ENCODE data around the gene MYH14. TPM values are rescaled to one million over a fixed set of nuclear protein-coding genes. Genes with fewer than 3 reads are reported as not detected.
A peak's percentile ranks its signal among the peaks of the same experiment; 100 is the strongest.

Gene MYH14
- total and polyA plus RNA-seq, 2 of the 8 experiments (the other 6 are each of a cell fraction or from before 2014, with no cell fraction given), result 17.3 to 28.6 TPM

DNA sequence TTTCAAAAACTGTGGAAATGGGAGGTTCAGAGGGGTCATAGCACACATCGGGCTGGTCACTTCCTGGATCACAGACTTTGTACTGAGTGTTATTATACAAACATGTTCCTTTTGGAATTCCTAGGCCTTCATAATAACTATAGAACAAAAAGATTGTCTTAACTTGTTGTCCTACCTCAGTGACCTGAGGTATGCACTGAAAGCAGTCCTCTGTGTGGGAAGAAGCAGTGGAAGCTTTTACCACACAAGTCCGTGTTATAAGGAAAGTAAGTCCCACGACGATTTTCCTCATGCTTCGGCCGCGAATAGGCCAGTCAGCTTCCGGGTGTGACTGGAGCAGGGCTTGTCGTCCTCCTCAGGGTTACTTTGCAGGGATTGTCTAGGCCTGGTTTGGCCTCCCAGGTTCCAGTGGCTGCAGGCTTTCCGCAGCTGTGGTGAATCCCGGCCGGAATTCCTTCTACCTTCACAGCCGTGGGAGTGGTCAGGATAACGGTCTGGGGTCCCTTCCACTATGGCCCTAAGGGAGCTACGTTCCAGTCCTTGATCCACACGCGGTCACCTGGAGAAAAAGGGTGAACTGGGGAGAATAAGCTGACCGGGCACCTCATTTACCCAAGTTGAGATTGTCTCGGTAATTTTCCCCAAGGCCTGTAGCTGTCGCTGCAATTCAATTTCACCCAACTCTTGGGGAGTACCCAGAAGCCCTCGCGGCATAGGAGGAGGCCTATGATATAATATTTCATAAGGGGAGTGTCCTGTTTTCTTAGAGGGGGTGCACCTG is 146.0 kb downstream of the MYH14 start:
- no peak overlapping the region for H3K18ac ChIP-seq (ENCODE audit: extremely low read depth, low read length)
- no peak overlapping the region for H4K91ac ChIP-seq (replicated peaks; ENCODE audit: insufficient read length, low read length)
- H2AFZ ChIP-seq (ENCODE audit: low read length), result no peak overlapping the region
- no peak overlapping the region for H2BK15ac ChIP-seq (ENCODE audit: low read length)
- H4K8ac ChIP-seq (ENCODE audit: extremely low read depth, insufficient read depth, low read length), result no peak overlapping the region
- no peaks in the 10 kb centered on the region for H3K79me2 ChIP-seq (ENCODE audit: control insufficient read depth in 1 of 2, insufficient read depth in 2 of 2, low read length in 2 of 2)
- H3K27me3 ChIP-seq (replicated peaks in 1 of 4; ENCODE audit: control insufficient read depth in 3 of 4, extremely low read depth in 1 of 4, insufficient read depth in 3 of 4, low read length in 3 of 4), result no peaks in the 10 kb centered on the region
- H2BK5ac ChIP-seq (ENCODE audit: low read depth, low read length), result no peak overlapping the region
- 81% methylated on average over 22 of the region's 22 CpGs; no CpG with 5 or more reads in 1 of the 2 experiments for WGBS, 2 experiments (ENCODE audit: extremely low coverage in 1 of 2, insufficient coverage in 1 of 2, insufficient read length in 1 of 2, insufficient replicate concordance in 2 of 2, low coverage in 1 of 2, low lambda C conversion rate in 2 of 2, missing lambda C conversion rate in 1 of 2)
- ChIA-PET POLR2A (ENCODE audit: partially characterized antibody) (interaction anchor here (0.6 to 1.4 kb wide), 2 partner anchors 17 to 45 kb away, joined by 3 to 4 read pairs; no protein-coding TSS in a partner anchor), CTCF (ENCODE audit: partially characterized antibody) (interaction anchor here (0.6 to 1.8 kb wide), 6 partner anchors 8 to 67 kb away, joined by 3 to 5 read pairs (median 4); no protein-coding TSS in a partner anchor)
- H3K23me2 ChIP-seq (ENCODE audit: low read depth, low read length), result no peaks in the 10 kb centered on the region
- no peak overlapping the region for H3K14ac ChIP-seq (ENCODE audit: insufficient read length)
- H3K9ac ChIP-seq (replicated peaks in 1 of 4; ENCODE audit: extremely low read depth in 1 of 4, low read depth in 3 of 4, low read length in 3 of 4), result no peak overlapping the region
- no peak overlapping the region for H2AK5ac ChIP-seq (ENCODE audit: low read depth, low read length)
- no peak for TF ChIP-seq SP1 (IDR thresholded peaks at IDR 0.05; ENCODE audit: low read depth, low read length)
- peak in 1 of 3 experiments; percentile 19; a peak in 1 of 4 replicates for TF ChIP-seq CTCF (IDR thresholded peaks at IDR 0.05; ENCODE audit: control extremely low read depth in 1 of 3, insufficient read depth in 1 of 3, low read depth in 1 of 3, low read length in 3 of 3)
- peaks cover 0 to 2% of the 10 kb centered on the region in 2 experiments for H4K20me1 ChIP-seq (replicated peaks in 1 of 2; ENCODE audit: control insufficient read depth in 1 of 2, insufficient read depth in 2 of 2, low read length in 2 of 2)
- H2BK12ac ChIP-seq (ENCODE audit: low read depth, low read length), result no peak overlapping the region
- no peaks in the 10 kb centered on the region; a peak in 1 of 7 replicates for H3K4me1 ChIP-seq (replicated peaks in 1 of 4; ENCODE audit: control insufficient read depth in 3 of 4, insufficient read depth in 4 of 4, low read length in 3 of 4)
- H3K36me3 ChIP-seq (ENCODE audit: control insufficient read depth in 2 of 4, insufficient read depth in 4 of 4, low read length in 3 of 4), result no peaks in the 10 kb centered on the region
- H2BK120ac ChIP-seq (replicated peaks; ENCODE audit: low read depth, low read length), result no peak overlapping the region
- no peak overlapping the region for H3K4me2 ChIP-seq (ENCODE audit: insufficient read depth in 1 of 2, low read depth in 2 of 2, low read length in 2 of 2)
- H3K23ac ChIP-seq (ENCODE audit: insufficient read length), result no peak overlapping the region
- H3K27ac ChIP-seq (ENCODE audit: low read depth, low read length), result no peak overlapping the region
- no peak overlapping the region for H3K4me3 ChIP-seq (ENCODE audit: extremely low read depth in 1 of 4, insufficient read depth in 2 of 4, low read depth in 3 of 4, low read length in 4 of 4)
- no peaks in the 10 kb centered on the region for H3K79me1 ChIP-seq (ENCODE audit: low read depth, low read length)
- no peak overlapping the region for H3K56ac ChIP-seq (replicated peaks; ENCODE audit: insufficient read length, low read depth, low read length)
- no peak for FAIRE-seq
- H4K5ac ChIP-seq (ENCODE audit: insufficient read length, low read depth, low read length), result no peak overlapping the region
- H3K9me3 ChIP-seq (ENCODE audit: insufficient read depth in 2 of 2, low read depth in 1 of 2, low read length in 1 of 2), result no peaks in the 10 kb centered on the region
- no peak overlapping the region for H3K4ac ChIP-seq (replicated peaks; ENCODE audit: insufficient read length, low read depth, low read length)
- DNase-seq (ENCODE audit: low read depth in 1 of 2, low spot score in 2 of 2), result no peak
- H2BK20ac ChIP-seq (ENCODE audit: low read length), result no peak overlapping the region
